Esophagus mucosa (tissue), 1 donor: ENCODE data around the gene FAM221B. TPM values are rescaled to one million over a fixed set of nuclear protein-coding genes. Genes with fewer than 3 reads are reported as not detected.

Experiments
- ATAC-seq: fragments of 200-7000 bp; cut with Tn5 transposase; one replicate; pipeline ENCODE4 v1.9.1; 2020
- total RNA-seq: library from RNA; stranded (reverse); gene quantifications from one replicate; pipeline ENCODE4 v1.2.4, GENCODE V29; 2023
- donor health status: DM: yes; HTN: yes; CAD: no.

The FAM221B gene
- total RNA-seq, 1 donor from 2014 or later = not detected

GRCh38 chr9:35845824-35846771 is 17.6 kb upstream of the FAM221B start:
- no peak for ATAC-seq

- ATAC-seq = peak; percentile 78
Observed at GRCh38 chr9:35844628-35845270, 16.2 kb upstream of the FAM221B start.

- no peak for ATAC-seq
Observed at GRCh38 chr9:35842795-35843194, 14.3 kb upstream of the FAM221B start.

DNA sequence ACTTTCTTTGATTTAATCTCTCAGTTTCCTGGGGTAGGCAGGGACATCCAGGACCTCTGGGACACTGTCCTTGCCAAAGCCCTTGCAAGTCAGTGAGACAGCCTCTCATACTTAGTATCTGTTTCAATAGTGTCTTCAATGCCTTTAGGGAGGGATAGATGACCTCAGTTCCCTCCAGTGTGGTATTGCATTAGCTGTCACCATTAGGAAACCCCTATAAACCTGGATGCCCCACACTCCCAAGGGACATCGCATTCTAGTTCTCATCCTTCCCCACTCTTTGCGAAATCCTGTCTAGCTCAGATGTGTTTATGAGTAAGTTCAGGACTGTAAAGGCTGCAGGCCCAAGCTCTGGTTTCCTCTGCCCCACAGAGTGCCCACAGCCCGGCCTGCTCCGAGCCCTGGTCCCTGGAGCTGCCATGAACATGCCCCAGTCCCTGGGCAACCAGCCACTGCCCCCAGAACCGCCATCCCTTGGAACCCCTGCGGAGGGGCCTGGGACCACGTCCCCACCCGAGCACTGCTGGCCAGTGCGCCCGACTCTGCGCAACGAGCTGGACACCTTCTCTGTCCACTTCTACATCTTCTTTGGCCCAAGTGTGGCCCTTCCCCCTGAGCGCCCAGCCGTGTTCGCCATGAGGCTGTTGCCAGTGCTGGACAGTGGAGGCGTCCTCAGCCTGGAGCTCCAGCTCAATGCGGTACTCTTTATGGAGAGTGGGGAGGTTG is 13.7 kb upstream of the FAM221B start:
- ATAC-seq = no peak

DNA sequence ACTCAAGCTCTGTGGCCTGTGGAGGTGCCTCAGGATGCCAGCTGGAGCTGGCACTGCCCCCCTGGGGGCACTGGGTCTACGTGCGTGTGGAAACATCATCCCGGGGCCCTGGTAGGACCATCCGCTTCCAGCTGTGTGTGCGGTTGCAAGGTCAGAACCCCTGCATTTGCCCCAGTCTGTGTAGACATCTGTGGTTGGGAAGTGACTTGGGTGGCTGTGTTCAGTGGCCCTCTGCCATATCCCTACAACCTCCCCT is 13.0 kb upstream of the FAM221B start:
- no peak for ATAC-seq

GRCh38 chr9:35840881-35841644 is 12.5 kb upstream of the FAM221B start:
- no peak for ATAC-seq

DNA sequence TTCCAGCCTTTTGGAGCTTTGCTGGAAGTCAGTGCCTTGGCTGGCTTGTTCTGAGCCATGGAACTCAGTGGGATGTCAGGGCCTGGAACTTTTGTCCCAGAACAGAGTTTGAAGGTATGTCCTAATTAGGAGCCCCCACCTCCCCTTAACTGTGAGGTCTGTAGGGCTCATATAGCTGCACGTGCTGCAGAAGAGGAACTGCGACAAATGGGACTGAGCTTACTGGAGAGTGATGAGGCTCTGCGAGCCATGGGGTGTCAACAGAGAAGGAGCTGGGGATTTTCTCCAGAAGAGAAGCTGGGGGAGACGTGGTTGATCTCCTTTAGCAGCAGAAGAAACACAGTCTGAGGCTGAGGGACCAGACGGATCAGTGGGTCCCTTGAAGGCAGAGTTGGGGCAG is 11.4 kb upstream of the FAM221B start:
- no peak for ATAC-seq

- no peak for ATAC-seq
Observed at GRCh38 chr9:35836595-35836994, 8.1 kb upstream of the FAM221B start.

DNA sequence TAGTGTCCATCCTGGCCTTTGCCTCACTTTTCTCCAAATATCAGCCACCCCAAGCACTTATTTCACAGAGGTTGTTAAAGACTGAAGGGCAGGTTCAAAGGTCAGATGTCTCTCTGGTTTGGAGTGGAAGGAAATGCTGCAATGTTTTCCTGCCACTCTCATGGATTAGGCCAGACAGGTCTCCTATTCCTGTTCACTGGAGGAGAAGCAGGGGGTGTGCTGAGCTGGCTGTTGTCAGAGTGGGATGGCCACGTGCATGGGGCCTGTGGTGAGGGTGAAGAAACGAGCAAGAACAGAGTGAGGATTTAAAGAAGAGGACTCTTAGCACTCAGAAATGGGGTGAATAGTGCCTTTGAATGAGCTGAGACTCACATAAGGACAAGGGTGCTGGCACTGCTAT is 7.2 kb upstream of the FAM221B start:
- ATAC-seq = no peak

DNA sequence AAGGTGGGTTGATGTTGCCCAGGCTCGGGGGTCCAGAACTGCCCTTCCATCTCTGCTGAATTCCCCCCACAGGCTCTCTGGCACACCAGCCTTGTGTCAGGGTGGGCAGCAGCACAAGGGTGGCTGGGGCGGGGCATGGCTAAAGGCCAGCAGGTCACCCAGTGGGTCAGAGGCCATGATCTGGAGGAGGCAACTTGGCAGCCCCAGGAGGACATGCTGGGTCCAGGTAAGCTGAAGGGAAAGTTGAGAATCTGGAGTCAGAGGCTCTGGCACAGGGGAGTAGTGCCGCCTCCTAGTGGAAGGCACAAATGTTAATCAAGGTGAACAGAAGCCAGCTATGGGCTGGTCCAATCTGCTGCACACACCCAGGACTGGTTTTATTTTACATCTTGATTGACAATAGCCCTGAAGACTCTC is 6.7 kb upstream of the FAM221B start:
- ATAC-seq = peak; percentile 56

DNA sequence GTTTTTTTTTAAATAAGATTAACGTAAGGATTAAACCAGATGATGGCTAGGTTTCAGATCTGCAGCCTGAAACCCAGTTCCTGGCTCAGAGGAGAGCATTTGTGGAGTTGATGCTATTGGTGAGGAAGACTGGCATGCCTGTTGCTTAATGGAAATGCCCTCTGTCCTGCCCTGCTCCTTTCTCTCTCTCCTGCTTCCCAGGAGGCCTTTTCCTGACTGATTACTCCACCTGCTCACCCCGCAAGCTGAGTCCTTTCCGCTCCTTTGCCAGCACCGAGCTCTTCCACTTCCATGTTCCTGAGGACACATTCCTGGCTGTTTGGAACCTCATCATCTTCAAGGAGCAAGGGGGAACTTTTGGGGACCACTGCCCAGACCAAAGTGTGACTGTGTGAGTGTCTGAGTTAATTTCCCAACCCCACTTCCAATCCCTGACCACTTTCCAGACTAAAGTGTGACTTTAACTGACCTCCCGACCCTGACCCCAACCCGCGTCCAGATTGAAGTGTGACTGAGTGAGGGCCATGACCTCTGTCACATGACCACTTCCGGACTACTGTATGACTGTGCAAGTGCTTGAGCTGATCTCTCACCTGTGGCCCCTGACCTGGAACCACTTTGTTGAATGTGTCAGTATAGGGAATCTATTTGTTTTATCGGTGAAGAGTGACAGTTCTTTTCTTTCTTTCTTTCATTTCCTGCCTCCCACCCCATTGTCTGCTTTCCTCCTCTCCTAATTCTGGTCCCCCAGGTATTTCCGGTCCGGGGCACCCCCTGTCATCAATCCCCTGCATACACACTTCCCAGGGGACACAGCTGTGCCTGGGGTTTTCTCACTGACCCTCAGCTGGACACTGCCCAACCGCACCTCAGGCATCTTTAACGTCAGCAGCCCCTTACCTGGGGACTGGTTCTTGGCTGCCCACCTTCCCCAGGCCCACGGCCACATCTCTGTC is 6.0 kb upstream of the FAM221B start:
- no peak for ATAC-seq

GRCh38 chr9:35832814-35833213 is 4.3 kb upstream of the FAM221B start:
- ATAC-seq = peak; percentile 55

- no peak for ATAC-seq
Observed at GRCh38 chr9:35831040-35831439, 2.5 kb upstream of the FAM221B start.

- ATAC-seq = no peak
Observed at GRCh38 chr9:35829764-35830096, 1.2 kb upstream of the FAM221B start.

- ATAC-seq = peak; percentile 75
Observed at GRCh38 chr9:35829084-35829763, 692 bp upstream of the FAM221B start, which contains the start of gene TMEM8B. TSS of gene TMEM8B (plus strand) at chr9:35829228. CDS start at chr9:35829448, 220 bp downstream.

DNA sequence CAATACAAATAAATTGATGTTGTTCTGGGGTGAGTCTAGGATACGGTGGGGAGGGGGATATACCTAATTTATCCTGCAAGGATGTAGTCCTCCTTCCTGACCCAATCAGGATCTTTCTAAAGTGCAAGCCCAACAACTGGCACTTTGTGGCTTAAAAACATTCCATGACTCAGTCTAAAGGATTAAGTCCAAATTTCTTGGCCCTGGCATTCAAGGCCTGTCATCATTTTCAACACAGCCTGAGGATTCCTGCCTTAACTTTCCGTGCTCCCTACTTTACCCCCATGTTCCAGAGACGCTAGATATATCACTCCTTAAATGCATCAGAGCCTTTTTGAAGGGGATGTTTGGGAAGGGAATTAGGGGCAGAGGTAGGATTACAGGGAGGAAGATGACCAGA is 1.0 kb downstream of the FAM221B start:
- no peak for ATAC-seq

DNA sequence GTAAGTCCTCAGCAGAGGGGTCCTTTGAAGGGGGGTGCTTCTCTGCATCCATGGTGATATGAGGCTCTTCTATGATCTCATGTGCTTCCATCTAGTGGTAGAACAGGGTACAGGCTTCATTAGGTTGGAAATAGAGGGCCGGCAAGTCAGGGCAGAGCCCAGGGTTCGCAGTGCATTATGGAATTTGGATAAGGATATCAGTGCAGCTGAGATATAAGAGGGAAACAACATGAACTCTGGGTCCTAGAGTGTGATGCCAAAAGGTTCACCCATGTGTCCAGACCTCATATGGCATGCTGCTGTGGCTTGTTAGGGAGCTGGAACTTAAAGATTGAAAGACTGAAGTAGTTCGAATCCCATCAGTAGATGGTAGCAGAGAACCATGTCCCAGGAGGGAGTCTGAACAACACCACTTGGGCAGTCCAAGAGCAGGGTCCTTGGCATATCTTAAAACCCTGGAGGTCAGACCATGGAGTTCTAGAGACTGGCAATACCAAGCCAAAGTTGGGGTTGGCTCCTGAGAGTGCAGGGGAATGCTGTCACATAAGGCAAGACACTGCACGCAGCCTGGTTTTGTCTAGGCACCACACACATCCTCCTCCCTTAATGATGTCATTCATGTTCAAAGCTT is 2.3 kb downstream of the FAM221B start:
- peak; percentile 66 for ATAC-seq

DNA sequence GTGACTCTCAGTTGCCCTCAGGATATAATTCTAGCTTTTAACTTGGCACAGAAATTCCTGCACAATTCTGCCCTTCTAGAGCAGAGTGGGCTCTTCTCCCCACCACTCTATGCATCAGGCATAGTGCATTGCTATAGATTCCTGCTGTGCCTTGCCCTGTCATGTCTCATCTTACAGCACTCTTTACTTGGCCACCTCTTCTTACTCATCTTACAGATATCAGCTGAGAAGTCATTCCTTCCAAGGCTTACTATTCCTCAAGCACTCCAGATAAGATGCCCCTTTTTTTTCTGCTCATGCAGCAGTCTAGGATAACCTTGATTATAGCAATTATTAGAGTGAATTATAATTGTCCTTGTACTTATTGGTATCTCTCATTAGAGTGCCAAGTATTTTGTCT is 5.6 kb downstream of the FAM221B start:
- ATAC-seq = no peak

GRCh38 chr9:35820076-35820475 is 8.5 kb downstream of the FAM221B start:
- ATAC-seq = no peak

DNA sequence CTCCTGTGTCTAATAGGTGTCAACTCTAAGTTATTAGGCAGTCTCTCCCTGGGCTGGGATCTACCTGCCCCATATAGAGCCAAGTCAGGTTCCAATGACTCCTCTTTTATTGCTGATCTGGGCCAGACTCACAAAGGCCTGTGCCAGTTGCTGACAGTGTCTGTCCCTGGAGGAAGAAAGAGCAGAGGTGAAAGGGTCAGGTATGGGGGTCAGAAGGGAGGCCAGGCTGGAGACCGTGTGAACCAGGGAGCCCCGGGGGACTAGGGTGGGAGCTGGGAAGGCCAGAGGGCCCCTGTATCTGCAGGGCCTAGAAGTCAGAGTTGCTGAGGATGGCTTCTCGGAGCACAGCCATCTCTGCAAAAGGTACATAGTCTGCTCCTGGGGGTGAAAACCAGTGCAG is 10.2 kb downstream of the FAM221B start:
- no peak for ATAC-seq

DNA sequence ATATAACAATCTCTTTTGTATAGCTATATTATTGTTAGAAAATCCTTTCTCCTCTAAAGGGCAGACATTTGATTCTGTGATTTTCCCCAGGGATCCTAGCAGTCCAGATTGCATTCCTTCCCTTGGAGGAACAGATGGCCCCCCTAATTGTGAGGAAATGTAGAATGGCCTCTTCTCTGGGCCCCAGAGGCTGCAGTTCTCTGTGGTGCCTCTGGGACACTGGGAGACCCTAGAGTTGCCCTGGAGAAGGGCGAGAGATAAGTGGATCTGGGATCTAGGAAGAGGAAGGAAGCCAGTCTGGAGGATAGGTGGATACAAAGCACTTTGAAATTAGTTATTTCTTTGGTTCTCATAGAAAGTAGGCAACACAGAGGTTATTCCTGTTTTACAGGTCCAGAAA is 11.8 kb downstream of the FAM221B start:
- ATAC-seq = no peak
